H9 (cell line): Measurements from ENCODE around the gene PDCD10. TPM values are rescaled to one million over a fixed set of nuclear protein-coding genes. Genes with fewer than 3 reads are reported as not detected.
A peak's percentile ranks its signal among the peaks of the same experiment; 100 is the strongest.

Experiments used
- DNase-seq: peaks from one replicate; pipeline ENCODE4 v3.0.0-alpha.2; 2017
- H2AFZ ChIP-seq: one replicate; pipeline ENCODE4 v1.6.1; 2013; ENCODE audit warnings: mild to moderate bottlenecking, low read length, control low read depth, moderate library complexity
- H2AK5ac ChIP-seq: 2 replicates; pipeline ENCODE4 v1.6.1; 2013; ENCODE audit warnings: low read length, control low read depth, mixed read lengths; ENCODE audit not compliant: insufficient read length
- H2BK120ac ChIP-seq: one replicate; pipeline ENCODE4 v1.6.1; 2013; ENCODE audit warnings: low read depth, mild to moderate bottlenecking, low read length, control low read depth, inconsistent platforms; ENCODE audit not compliant: poor library complexity, severe bottlenecking
- H2BK12ac ChIP-seq: 2 replicates; pipeline ENCODE4 v1.6.1; 2013; ENCODE audit warnings: low read length, control low read depth, mixed read lengths, low read depth; ENCODE audit not compliant: insufficient read length
- H2BK15ac ChIP-seq: 2 replicates; pipeline ENCODE4 v1.6.1; 2013; ENCODE audit warnings: low read depth, low read length, control low read depth
- H2BK20ac ChIP-seq: one replicate; pipeline ENCODE4 v1.6.1; 2013; ENCODE audit warnings: low read depth, mild to moderate bottlenecking, low read length, control low read depth, inconsistent platforms; ENCODE audit not compliant: poor library complexity, severe bottlenecking
- H2BK5ac ChIP-seq: 2 replicates; pipeline ENCODE4 v1.6.1; 2013; ENCODE audit warnings: low read length, control low read depth, mixed read lengths; ENCODE audit not compliant: insufficient read length
- H3K14ac ChIP-seq: 2 replicates; pipeline ENCODE4 v1.6.1; 2013; ENCODE audit warnings: low read length, control low read depth; ENCODE audit not compliant: insufficient read depth
- H3K18ac ChIP-seq: 2 replicates; pipeline ENCODE4 v1.6.1; 2013; ENCODE audit warnings: low read depth, mild to moderate bottlenecking, mixed read lengths, low read length, control low read depth; ENCODE audit not compliant: insufficient read length
- H3K23ac ChIP-seq: 2 replicates; pipeline ENCODE4 v1.6.1; 2013; ENCODE audit warnings: low read length, control low read depth, mixed read lengths, low read depth; ENCODE audit not compliant: insufficient read length
- H3K23me2 ChIP-seq: 2 replicates; pipeline ENCODE4 v1.6.1; 2013; ENCODE audit warnings: low read depth, mild to moderate bottlenecking, mixed read lengths, low read length, control low read depth; ENCODE audit not compliant: insufficient read length, poor library complexity, severe bottlenecking
- H3K27ac ChIP-seq: 2 replicates; pipeline ENCODE4 v1.5.1; 2013; ENCODE audit warnings: low read length, control low read depth, mixed read lengths, low read depth; ENCODE audit not compliant: insufficient read length
- H3K27me3 ChIP-seq: 2 replicates; pipeline ENCODE4 v1.6.1; 2013; ENCODE audit warnings: low read length, control low read depth, inconsistent platforms; ENCODE audit not compliant: insufficient read depth
- H3K4ac ChIP-seq: 2 replicates; pipeline ENCODE4 v1.6.1; 2013; ENCODE audit warnings: low read depth, mild to moderate bottlenecking, control low read depth, inconsistent platforms, low read length, moderate library complexity
- H3K4me1 ChIP-seq: 2 replicates; pipeline ENCODE4 v1.6.1; 2013; ENCODE audit warnings: low read length, control low read depth, inconsistent platforms; ENCODE audit not compliant: insufficient read depth
- H3K4me2 ChIP-seq: 2 replicates; pipeline ENCODE4 v1.6.1; 2013; ENCODE audit warnings: low read length, control low read depth, mixed read lengths; ENCODE audit not compliant: insufficient read length, insufficient read depth
- H3K56ac ChIP-seq: 2 replicates; pipeline ENCODE4 v1.6.1; 2013; ENCODE audit warnings: low read depth, mild to moderate bottlenecking, mixed read lengths, low read length, control low read depth; ENCODE audit not compliant: insufficient read length
- H3K79me1 ChIP-seq: 2 replicates; pipeline ENCODE4 v1.6.1; 2013; ENCODE audit warnings: low read depth, mild to moderate bottlenecking, moderate library complexity, low read length, control low read depth, inconsistent platforms; ENCODE audit not compliant: insufficient read depth, poor library complexity, severe bottlenecking
- H3K79me2 ChIP-seq: 2 replicates; pipeline ENCODE4 v1.6.1; 2013; ENCODE audit warnings: low read length, control low read depth, inconsistent platforms; ENCODE audit not compliant: insufficient read depth
- H3K9ac ChIP-seq: 2 replicates; pipeline ENCODE4 v1.6.1; 2013; ENCODE audit warnings: low read length, control low read depth, mixed read lengths; ENCODE audit not compliant: insufficient read length; ENCODE audit errors: extremely low read depth
- H3K9me3 ChIP-seq: one replicate; pipeline ENCODE4 v1.6.1; 2013; ENCODE audit warnings: low read depth, low read length, inconsistent platforms; ENCODE audit not compliant: control insufficient read depth
- H3T11ph ChIP-seq: one replicate; pipeline ENCODE4 v1.6.1; 2013; ENCODE audit warnings: mild to moderate bottlenecking, low read length, control low read depth, inconsistent platforms
- H4K20me1 ChIP-seq: one replicate; pipeline ENCODE4 v1.6.1; 2013; ENCODE audit not compliant: control insufficient read depth, insufficient read length, insufficient read depth
- H4K5ac ChIP-seq: 2 replicates; pipeline ENCODE4 v1.6.1; 2013; ENCODE audit warnings: low read depth, mild to moderate bottlenecking, mixed read lengths, low read length, control low read depth; ENCODE audit not compliant: insufficient read length
- H4K8ac ChIP-seq: replicated peaks from 2 replicates; pipeline ENCODE4 v1.6.1; 2013; ENCODE audit warnings: low read length, control low read depth, mixed read lengths, low read depth; ENCODE audit not compliant: insufficient read length
- H4K91ac ChIP-seq: 2 replicates; pipeline ENCODE4 v1.6.1; 2013; ENCODE audit warnings: low read depth, mild to moderate bottlenecking, moderate library complexity, mixed read lengths, low read length, control low read depth; ENCODE audit not compliant: insufficient read length
- H3K27ac Mint-ChIP-seq, 3 experiments: 2 replicates in 2 of 3; 3 replicates in 1 of 3; pipeline ENCODE4 v1.8.0; 2020 to 2021; ENCODE audit warnings: mixed read lengths in 3 of 3, mild to moderate bottlenecking in 1 of 3, moderate library complexity in 1 of 3
- H3K27me3 Mint-ChIP-seq: 2 replicates; pipeline ENCODE4 v1.8.0; 2021; ENCODE audit warnings: low read depth, mild to moderate bottlenecking, moderate library complexity, mixed read lengths
- H3K36me3 Mint-ChIP-seq, 3 experiments: 2 replicates in 2 of 3; 3 replicates in 1 of 3; pipeline ENCODE4 v1.8.0; 2020 to 2021; ENCODE audit warnings: low read depth in 3 of 3, mixed read lengths in 3 of 3; ENCODE audit not compliant: insufficient read depth in 1 of 3
- H3K4me1 Mint-ChIP-seq, 2 experiments: 2 replicates each; pipeline ENCODE4 v1.8.0; 2020; ENCODE audit warnings: mixed read lengths in 2 of 2
- H3K4me3 Mint-ChIP-seq, 2 experiments: 2 replicates in 1 of 2; 3 replicates in 1 of 2; pipeline ENCODE4 v1.8.0; 2020 to 2021; ENCODE audit warnings: mild to moderate bottlenecking in 2 of 2, mixed read lengths in 2 of 2, moderate library complexity in 1 of 2
- H3K9me3 Mint-ChIP-seq, 2 experiments: 2 replicates in 1 of 2; 3 replicates in 1 of 2; pipeline ENCODE4 v1.8.0; 2020; ENCODE audit warnings: mild to moderate bottlenecking in 2 of 2, mixed read lengths in 2 of 2, moderate library complexity in 1 of 2
- CTCF ChIP-seq: fragments of 200-600 bp; sonication (generic); conservative IDR thresholded peaks from 3 replicates; pipeline ENCODE4 v1.8.0; 2021; ENCODE audit warnings: antibody characterized with exemption, mild to moderate bottlenecking
- WGBS: extraction: QIAGEN DNeasy Blood & Tissue Kit; methylation state at CpG from one replicate; pipeline ENCODE4 v1.1.7; 2013; ENCODE audit warnings: missing lambda C conversion rate, low lambda C conversion rate, mixed read lengths; ENCODE audit not compliant: insufficient read length; ENCODE audit errors: extremely low coverage; 5-methylcytosine and 5-hydroxymethylcytosine counted together
- total RNA-seq: library from RNA; stranded (reverse); gene quantifications from 2 replicates; pipeline ENCODE4 v1.2.1, GENCODE V29; 2021

Gene PDCD10
- total RNA-seq, 1 experiment from 2014 or later = 64.3 TPM

GRCh38 chr3:167711439-167711838 lies 23.3 kb downstream of the PDCD10 start:
- Mint-ChIP-seq H3K9me3 (peaks cover 0 to 4% of the 10 kb centered on the region in 2 experiments; a peak in 1 of 5 replicates), H3K4me1 (peaks cover 5 to 7% of the 10 kb centered on the region in 2 experiments; a peak in 2 of 4 replicates), H3K27me3 (no peaks in the 10 kb centered on the region), H3K4me3 (no peak overlapping the region), H3K36me3 (peaks cover 46 to 61% (median 47%) of the 10 kb centered on the region in 3 experiments), H3K27ac (peak overlapping the region in 1 of 3 experiments; percentile 3; a peak in 3 of 7 replicates)
- Histone ChIP-seq H4K20me1 (no peaks in the 10 kb centered on the region), H3K9ac (no peak overlapping the region), H3K56ac (no peak overlapping the region), H3K4ac (no peak overlapping the region), H3K23me2 (no peaks in the 10 kb centered on the region), H3K4me1 (no peaks in the 10 kb centered on the region), H2AFZ (no peak overlapping the region), H3K79me1 (peaks cover 4% of the 10 kb centered on the region), H2BK12ac (no peak overlapping the region), H2BK15ac (no peak overlapping the region), H3K18ac (no peak overlapping the region), H2AK5ac (no peak overlapping the region), H3K9me3 (no peaks in the 10 kb centered on the region), H2BK20ac (no peak overlapping the region), H2BK120ac (no peak overlapping the region), H3T11ph (no peak overlapping the region), H3K27me3 (no peaks in the 10 kb centered on the region), H3K23ac (no peak overlapping the region), H4K8ac (no peak overlapping the region), H3K27ac (no peak overlapping the region), H3K4me2 (no peak overlapping the region), H2BK5ac (no peak overlapping the region), H3K14ac (no peak overlapping the region), H4K91ac (no peak overlapping the region), H3K79me2 (peaks cover 10% of the 10 kb centered on the region; the same call in 1 of the 2 replicates), H4K5ac (no peak overlapping the region)
- no peak for DNase-seq
- TF ChIP-seq CTCF = no peak
- no CpG with 5 or more reads among the region's 1 CpG for whole genome bisulfite sequencing
